IMR-90 (cell line): ENCODE data around the gene AGT.

ENCODE experiments used
- BHLHE40 ChIP-seq: fragments of 150-350 bp; IDR thresholded peaks from 2 replicates; pipeline ENCODE4 v1.6.1; 2016; ENCODE audit warnings: mild to moderate bottlenecking, low read depth, low read length
- CEBPB ChIP-seq: IDR thresholded peaks from 2 replicates; pipeline ENCODE4 v1.6.1; 2012; ENCODE audit warnings: low read depth, low read length, improper control_type of control experiment
- POLR2A ChIP-seq: IDR thresholded peaks from 2 replicates; pipeline ENCODE4 v1.6.1; 2012; ENCODE audit warnings: mild to moderate bottlenecking, low read depth, low read length
- RAD21 ChIP-seq: IDR thresholded peaks from 2 replicates; pipeline ENCODE4 v1.6.1; 2012; ENCODE audit warnings: low read length, improper control_type of control experiment
- RCOR1 ChIP-seq: IDR thresholded peaks from 2 replicates; pipeline ENCODE4 v1.6.1; 2012; ENCODE audit warnings: mild to moderate bottlenecking, low read length, improper control_type of control experiment; ENCODE audit not compliant: insufficient replicate concordance
- TF ChIP-seq, protein P1 (sequence below): conservative IDR thresholded peaks from 2 replicates; pipeline ENCODE4 v1.5.1; 2012; ENCODE audit warnings: mild to moderate bottlenecking, low read depth, low read length, improper control_type of control experiment

DNA sequence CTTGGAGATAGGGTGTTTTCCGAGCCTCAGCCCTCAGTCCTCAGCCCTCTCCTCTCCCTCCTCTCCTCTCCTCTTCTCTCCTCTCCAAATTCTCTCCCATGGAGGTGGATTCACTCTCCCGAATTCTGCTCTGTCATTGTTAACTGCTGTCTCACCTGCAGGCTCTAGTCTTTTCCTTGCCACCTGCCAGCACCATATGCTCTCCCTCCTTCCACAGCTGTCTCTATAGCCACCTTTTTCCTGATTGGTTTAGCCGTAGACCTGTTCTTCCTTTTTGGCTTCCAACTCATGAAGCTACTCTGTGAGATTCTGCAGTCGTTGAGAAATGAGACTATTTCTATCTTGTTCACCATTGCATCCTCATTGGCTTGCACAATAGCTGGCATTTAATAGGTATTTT lies 51.9 kb downstream of the AGT start:
- TF ChIP-seq, protein P1, sequence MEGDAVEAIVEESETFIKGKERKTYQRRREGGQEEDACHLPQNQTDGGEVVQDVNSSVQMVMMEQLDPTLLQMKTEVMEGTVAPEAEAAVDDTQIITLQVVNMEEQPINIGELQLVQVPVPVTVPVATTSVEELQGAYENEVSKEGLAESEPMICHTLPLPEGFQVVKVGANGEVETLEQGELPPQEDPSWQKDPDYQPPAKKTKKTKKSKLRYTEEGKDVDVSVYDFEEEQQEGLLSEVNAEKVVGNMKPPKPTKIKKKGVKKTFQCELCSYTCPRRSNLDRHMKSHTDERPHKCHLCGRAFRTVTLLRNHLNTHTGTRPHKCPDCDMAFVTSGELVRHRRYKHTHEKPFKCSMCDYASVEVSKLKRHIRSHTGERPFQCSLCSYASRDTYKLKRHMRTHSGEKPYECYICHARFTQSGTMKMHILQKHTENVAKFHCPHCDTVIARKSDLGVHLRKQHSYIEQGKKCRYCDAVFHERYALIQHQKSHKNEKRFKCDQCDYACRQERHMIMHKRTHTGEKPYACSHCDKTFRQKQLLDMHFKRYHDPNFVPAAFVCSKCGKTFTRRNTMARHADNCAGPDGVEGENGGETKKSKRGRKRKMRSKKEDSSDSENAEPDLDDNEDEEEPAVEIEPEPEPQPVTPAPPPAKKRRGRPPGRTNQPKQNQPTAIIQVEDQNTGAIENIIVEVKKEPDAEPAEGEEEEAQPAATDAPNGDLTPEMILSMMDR = no peak
- TF ChIP-seq POLR2A (no peak), RCOR1 (no peak), CEBPB (no peak), RAD21 (no peak), BHLHE40 (no peak)
